Liver (tissue), 9 donors: ENCODE measurements around the gene FGFR4. TPM values are rescaled to one million over a fixed set of nuclear protein-coding genes. Genes with fewer than 3 reads are reported as not detected.

Source experiments
- DNase-seq: peaks from one replicate; pipeline ENCODE4 v3.0.0-alpha.2; 2017; ENCODE audit warnings: low spot score
- H3K27ac ChIP-seq, 2 donors: one replicate each; pipeline ENCODE4 v1.7.0; 2013; ENCODE audit warnings: inconsistent platforms in 2 of 2, low read length in 2 of 2, control low read depth in 1 of 2, low read depth in 1 of 2, mild to moderate bottlenecking in 1 of 2
- H3K27me3 ChIP-seq, 4 donors: one replicate each; pipeline versions ENCODE4 v1.6.1 to v1.7.0; 2013; ENCODE audit warnings: low read length in 3 of 4, inconsistent platforms in 1 of 4, mild to moderate bottlenecking in 1 of 4, moderate library complexity in 1 of 4; ENCODE audit not compliant: control insufficient read depth in 4 of 4, insufficient read depth in 4 of 4
- H3K36me3 ChIP-seq, 4 donors: one replicate each; pipeline versions ENCODE4 v1.6.1 to v1.7.0; 2013; ENCODE audit warnings: low read length in 3 of 4, mild to moderate bottlenecking in 3 of 4, low read depth in 1 of 4, moderate library complexity in 1 of 4; ENCODE audit not compliant: control insufficient read depth in 4 of 4, insufficient read depth in 3 of 4
- H3K4me1 ChIP-seq, 4 donors: one replicate each; pipeline versions ENCODE4 v1.6.1 to v1.7.0; 2013; ENCODE audit warnings: low read length in 3 of 4, mild to moderate bottlenecking in 3 of 4, moderate library complexity in 1 of 4; ENCODE audit not compliant: control insufficient read depth in 4 of 4, insufficient read depth in 4 of 4
- H3K4me3 ChIP-seq, 3 donors: one replicate each; pipeline versions ENCODE4 v1.6.1 to v1.7.0; 2013; ENCODE audit warnings: low read length in 3 of 3, control low read depth in 1 of 3, low read depth in 1 of 3, mild to moderate bottlenecking in 1 of 3
- H3K9ac ChIP-seq, 2 donors: one replicate each; pipeline ENCODE4 v1.7.0; 2013; ENCODE audit warnings: low read length in 2 of 2, mild to moderate bottlenecking in 2 of 2, moderate library complexity in 2 of 2, control low read depth in 1 of 2, low read depth in 1 of 2
- H3K9me3 ChIP-seq, 4 donors: one replicate each; pipeline versions ENCODE4 v1.6.1 to v1.7.0; 2013; ENCODE audit warnings: low read length in 3 of 4; ENCODE audit not compliant: control insufficient read depth in 4 of 4
- EGR1 ChIP-seq, 2 donors: IDR thresholded peaks; 2 replicates each; pipeline ENCODE4 v1.6.1; 2016 to 2018; ENCODE audit warnings: antibody characterized with exemption in 2 of 2, low read depth in 2 of 2
- FOXA1 ChIP-seq: IDR thresholded peaks from 2 replicates; pipeline ENCODE4 v1.6.1; 2016; ENCODE audit warnings: antibody characterized with exemption
- FOXA2 ChIP-seq: IDR thresholded peaks from 2 replicates; pipeline ENCODE4 v1.6.1; 2016; ENCODE audit warnings: antibody characterized with exemption
- GABPA ChIP-seq, 2 donors: IDR thresholded peaks in 1 of 2; conservative IDR thresholded peaks in 1 of 2; 2 replicates each; pipeline ENCODE4 v1.6.1; 2016; ENCODE audit warnings: antibody characterized with exemption in 2 of 2, mild to moderate bottlenecking in 1 of 2, moderate library complexity in 1 of 2
- HNF4A ChIP-seq, 2 donors: conservative IDR thresholded peaks; 2 replicates each; pipeline ENCODE4 v1.6.1; 2016; ENCODE audit warnings: antibody characterized with exemption in 2 of 2, mild to moderate bottlenecking in 2 of 2
- HNF4G ChIP-seq: IDR thresholded peaks from 2 replicates; pipeline ENCODE4 v1.6.1; 2016; ENCODE audit warnings: antibody characterized with exemption
- JUND ChIP-seq, 2 donors: IDR thresholded peaks; 2 replicates each; pipeline ENCODE4 v1.6.1; 2016; ENCODE audit warnings: antibody characterized with exemption in 2 of 2
- NR2F2 ChIP-seq: IDR thresholded peaks from 2 replicates; pipeline ENCODE4 v1.6.1; 2016; ENCODE audit warnings: antibody characterized with exemption
- RAD21 ChIP-seq, 2 donors: IDR thresholded peaks; 2 replicates each; pipeline ENCODE4 v1.6.1; 2016; ENCODE audit warnings: antibody characterized with exemption in 2 of 2, mild to moderate bottlenecking in 2 of 2
- RXRA ChIP-seq, 2 donors: IDR thresholded peaks; 2 replicates each; pipeline ENCODE4 v1.6.1; 2017 to 2018; ENCODE audit warnings: antibody characterized with exemption in 2 of 2, mild to moderate bottlenecking in 1 of 2
- SP1 ChIP-seq: IDR thresholded peaks from 2 replicates; pipeline ENCODE4 v1.6.1; 2018; ENCODE audit warnings: antibody characterized with exemption, mild to moderate bottlenecking
- YY1 ChIP-seq: IDR thresholded peaks from 2 replicates; pipeline ENCODE4 v1.6.1; 2016; ENCODE audit warnings: antibody characterized with exemption, mild to moderate bottlenecking
- WGBS: extraction: QIAGEN DNeasy Blood & Tissue Kit; methylation state at CpG from one replicate; pipeline ENCODE4 v1.1.7; 2013; 5-methylcytosine and 5-hydroxymethylcytosine counted together
- polyA plus RNA-seq, 2 donors: library from polyadenylated mRNA; stranded (reverse) in 1 of 2; unstranded in 1 of 2; fragments of 200-250 nt in 1 of 2; fragments of >200 nt in 1 of 2; fragmentation: Nextera tagmentation in 1 of 2; extraction: Ambion mirVana in 1 of 2; gene quantifications; one replicate each; pipeline versions ENCODE4 v1.2.1 to v1.2.3, GENCODE V29; 2013 to 2015
- total RNA-seq, 2 donors: library from RNA; depleted of rRNA; stranded (reverse); fragments of >200 nt; gene quantifications; one replicate each; pipeline ENCODE4 v1.2.3, GENCODE V29; 2014
- TF ChIP-seq, protein P1 (sequence below): fragments of 150-350 bp; IDR thresholded peaks from 2 replicates; pipeline ENCODE4 v1.5.1; 2017; ENCODE audit warnings: improper control_type of control experiment, low read depth, low read length; ENCODE audit not compliant: missing input control
- TF ChIP-seq, protein P2 (sequence below): IDR thresholded peaks from 2 replicates; pipeline ENCODE4 v1.6.1; 2016; ENCODE audit warnings: antibody characterized with exemption
- TF ChIP-seq, protein P3 (sequence below): IDR thresholded peaks from 2 replicates; pipeline ENCODE4 v1.6.1; 2016; ENCODE audit warnings: antibody characterized with exemption
- TF ChIP-seq, protein P4 (sequence below): IDR thresholded peaks from 2 replicates; pipeline ENCODE4 v1.6.1; 2016; ENCODE audit warnings: antibody characterized with exemption
- TF ChIP-seq, protein P5 (sequence below): IDR thresholded peaks from 2 replicates; pipeline ENCODE4 v1.6.1; 2016; ENCODE audit warnings: antibody characterized with exemption, mild to moderate bottlenecking
- donor health status: healthy.
- donor health status: healthy.
- donor health status: healthy.
- donor health status: healthy.
- donor health status: healthy.

The FGFR4 gene
- total and polyA plus RNA-seq, 4 donors: 42.3 to 72.6 (median 56.3) TPM

DNA sequence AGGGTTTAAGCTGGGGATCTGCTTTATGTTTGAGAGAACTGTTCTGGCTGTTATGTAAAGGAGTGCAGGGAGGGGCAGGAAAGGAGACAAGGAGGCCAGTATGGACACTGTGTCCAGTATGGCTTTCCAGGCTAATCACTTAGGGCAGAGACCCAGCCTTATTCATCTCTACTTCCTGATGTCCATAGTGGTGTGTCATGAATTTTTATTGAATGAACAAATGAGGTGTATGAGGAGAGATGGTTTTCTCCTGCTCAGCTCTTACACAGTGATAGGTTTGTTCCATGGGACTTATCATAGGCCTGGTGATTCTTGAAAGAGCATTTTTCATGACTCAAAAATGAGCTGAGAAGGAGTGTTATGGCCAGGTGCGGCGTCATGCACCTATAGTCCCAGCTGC, 20.5 kb upstream of the FGFR4 start:
- Histone ChIP-seq H3K4me3 (no peak overlapping the region), H3K9me3 (no peaks in the 10 kb centered on the region), H3K9ac (no peak overlapping the region), H3K4me1 (no peaks in the 10 kb centered on the region), H3K27me3 (no peaks in the 10 kb centered on the region), H3K27ac (no peak overlapping the region), H3K36me3 (peaks cover 0 to 16% (median 8%) of the 10 kb centered on the region in 4 donors)
- no peak for DNase-seq
- TF ChIP-seq, protein P1, sequence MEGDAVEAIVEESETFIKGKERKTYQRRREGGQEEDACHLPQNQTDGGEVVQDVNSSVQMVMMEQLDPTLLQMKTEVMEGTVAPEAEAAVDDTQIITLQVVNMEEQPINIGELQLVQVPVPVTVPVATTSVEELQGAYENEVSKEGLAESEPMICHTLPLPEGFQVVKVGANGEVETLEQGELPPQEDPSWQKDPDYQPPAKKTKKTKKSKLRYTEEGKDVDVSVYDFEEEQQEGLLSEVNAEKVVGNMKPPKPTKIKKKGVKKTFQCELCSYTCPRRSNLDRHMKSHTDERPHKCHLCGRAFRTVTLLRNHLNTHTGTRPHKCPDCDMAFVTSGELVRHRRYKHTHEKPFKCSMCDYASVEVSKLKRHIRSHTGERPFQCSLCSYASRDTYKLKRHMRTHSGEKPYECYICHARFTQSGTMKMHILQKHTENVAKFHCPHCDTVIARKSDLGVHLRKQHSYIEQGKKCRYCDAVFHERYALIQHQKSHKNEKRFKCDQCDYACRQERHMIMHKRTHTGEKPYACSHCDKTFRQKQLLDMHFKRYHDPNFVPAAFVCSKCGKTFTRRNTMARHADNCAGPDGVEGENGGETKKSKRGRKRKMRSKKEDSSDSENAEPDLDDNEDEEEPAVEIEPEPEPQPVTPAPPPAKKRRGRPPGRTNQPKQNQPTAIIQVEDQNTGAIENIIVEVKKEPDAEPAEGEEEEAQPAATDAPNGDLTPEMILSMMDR: no peak
- TF ChIP-seq HNF4G: no peak
- TF ChIP-seq GABPA (IDR thresholded peaks at IDR 0.05 in 1 of 2, conservative IDR thresholded peaks at IDR 0.05 in 1 of 2): no peak
- no peak for TF ChIP-seq JUND (IDR thresholded peaks at IDR 0.05)
- TF ChIP-seq, protein P2, sequence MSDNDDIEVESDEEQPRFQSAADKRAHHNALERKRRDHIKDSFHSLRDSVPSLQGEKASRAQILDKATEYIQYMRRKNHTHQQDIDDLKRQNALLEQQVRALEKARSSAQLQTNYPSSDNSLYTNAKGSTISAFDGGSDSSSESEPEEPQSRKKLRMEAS: no peak
- TF ChIP-seq, protein P3, sequence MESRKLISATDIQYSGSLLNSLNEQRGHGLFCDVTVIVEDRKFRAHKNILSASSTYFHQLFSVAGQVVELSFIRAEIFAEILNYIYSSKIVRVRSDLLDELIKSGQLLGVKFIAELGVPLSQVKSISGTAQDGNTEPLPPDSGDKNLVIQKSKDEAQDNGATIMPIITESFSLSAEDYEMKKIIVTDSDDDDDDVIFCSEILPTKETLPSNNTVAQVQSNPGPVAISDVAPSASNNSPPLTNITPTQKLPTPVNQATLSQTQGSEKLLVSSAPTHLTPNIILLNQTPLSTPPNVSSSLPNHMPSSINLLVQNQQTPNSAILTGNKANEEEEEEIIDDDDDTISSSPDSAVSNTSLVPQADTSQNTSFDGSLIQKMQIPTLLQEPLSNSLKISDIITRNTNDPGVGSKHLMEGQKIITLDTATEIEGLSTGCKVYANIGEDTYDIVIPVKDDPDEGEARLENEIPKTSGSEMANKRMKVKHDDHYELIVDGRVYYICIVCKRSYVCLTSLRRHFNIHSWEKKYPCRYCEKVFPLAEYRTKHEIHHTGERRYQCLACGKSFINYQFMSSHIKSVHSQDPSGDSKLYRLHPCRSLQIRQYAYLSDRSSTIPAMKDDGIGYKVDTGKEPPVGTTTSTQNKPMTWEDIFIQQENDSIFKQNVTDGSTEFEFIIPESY: no peak
- no peak for TF ChIP-seq SP1
- TF ChIP-seq HNF4A (conservative IDR thresholded peaks at IDR 0.05): no peak
- TF ChIP-seq EGR1 (IDR thresholded peaks at IDR 0.05; ENCODE audit: low read depth in 2 of 2): no peak
- no peak for TF ChIP-seq RAD21 (IDR thresholded peaks at IDR 0.05)
- 98% methylated on average over 2 of the region's 2 CpGs for WGBS

DNA sequence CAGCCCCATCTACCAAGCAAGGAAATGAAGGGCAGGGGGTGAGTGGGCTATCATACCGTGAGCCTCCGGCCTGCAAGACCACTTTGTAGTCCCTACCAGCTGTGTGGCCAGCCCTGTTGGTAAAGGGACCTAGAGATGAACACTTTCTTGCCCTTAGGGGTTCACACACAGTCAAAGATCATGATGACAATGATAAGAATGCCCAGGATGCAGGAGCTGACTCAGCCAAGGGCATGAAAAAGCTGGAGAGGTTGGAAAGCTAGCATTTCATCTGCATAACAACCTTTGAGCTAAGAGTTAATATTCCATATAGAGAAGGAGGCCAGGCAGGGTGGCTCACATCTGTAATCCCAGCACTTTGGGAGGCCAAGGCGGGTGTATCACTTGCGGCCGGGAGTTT, 19.2 kb upstream of the FGFR4 start:
- no peak for DNase-seq
- Histone ChIP-seq H3K27ac (no peak overlapping the region), H3K9me3 (no peaks in the 10 kb centered on the region), H3K9ac (no peak overlapping the region), H3K27me3 (no peaks in the 10 kb centered on the region), H3K4me3 (no peak overlapping the region), H3K36me3 (peaks cover 0 to 13% (median 6%) of the 10 kb centered on the region in 4 donors), H3K4me1 (peaks cover 0 to 9% (median 5%) of the 10 kb centered on the region in 4 donors)
- TF ChIP-seq, protein P2: no peak
- WGBS: 96% methylated on average over 5 of the region's 5 CpGs

DNA sequence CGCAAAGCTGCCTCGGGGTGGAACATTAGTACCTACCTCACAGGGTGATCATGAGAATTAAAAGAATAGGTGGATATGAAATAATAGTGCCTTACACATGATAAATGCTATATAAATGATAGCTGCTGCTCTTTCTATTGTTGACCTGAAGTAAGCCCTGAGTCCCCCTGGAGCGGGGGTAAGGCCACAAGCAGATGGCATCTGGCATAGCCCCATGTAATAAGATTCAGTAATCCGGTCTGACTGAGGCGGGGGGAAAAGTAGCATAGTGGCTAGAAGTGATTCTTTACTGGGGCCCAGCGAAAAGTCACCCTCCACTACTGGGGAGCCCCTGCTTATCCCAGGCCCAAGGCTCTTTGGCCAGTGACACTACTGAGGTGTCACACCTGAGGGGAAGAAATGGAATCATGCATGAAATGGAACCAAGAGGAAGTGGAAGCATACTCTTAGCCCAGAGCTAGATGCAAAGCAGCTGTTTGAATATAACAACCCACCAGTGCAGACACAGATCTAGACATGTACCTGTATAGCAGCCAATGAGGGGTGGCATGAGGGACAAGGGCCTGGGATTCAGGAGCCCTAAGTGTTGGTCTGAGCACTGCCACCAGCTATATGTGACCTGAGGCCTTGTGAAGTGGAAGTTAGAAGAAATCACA, 16.1 kb upstream of the FGFR4 start:
- H3K9me3 ChIP-seq: no peaks in the 10 kb centered on the region
- H3K4me3 ChIP-seq: no peak overlapping the region
- WGBS: 96% methylated on average over 6 of the region's 6 CpGs
- H3K4me1 ChIP-seq: peaks cover 0 to 18% (median 12%) of the 10 kb centered on the region in 4 donors
- DNase-seq: no peak
- peaks cover 0 to 2% (median 0%) of the 10 kb centered on the region in 4 donors for H3K36me3 ChIP-seq
- H3K27ac ChIP-seq: no peak overlapping the region
- H3K9ac ChIP-seq: no peak overlapping the region
- H3K27me3 ChIP-seq: no peaks in the 10 kb centered on the region
- TF ChIP-seq HNF4G (no peak), SP1 (no peak), NR2F2 (no peak), JUND (IDR thresholded peaks at IDR 0.05) (no peak), RXRA (IDR thresholded peaks at IDR 0.05) (no peak), FOXA2 (no peak), HNF4A (conservative IDR thresholded peaks at IDR 0.05) (no peak), EGR1 (IDR thresholded peaks at IDR 0.05; ENCODE audit: low read depth in 2 of 2) (no peak), YY1 (no peak), FOXA1 (no peak), RAD21 (IDR thresholded peaks at IDR 0.05) (no peak)
- TF ChIP-seq, protein P4, sequence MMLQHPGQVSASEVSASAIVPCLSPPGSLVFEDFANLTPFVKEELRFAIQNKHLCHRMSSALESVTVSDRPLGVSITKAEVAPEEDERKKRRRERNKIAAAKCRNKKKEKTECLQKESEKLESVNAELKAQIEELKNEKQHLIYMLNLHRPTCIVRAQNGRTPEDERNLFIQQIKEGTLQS: no peak
- TF ChIP-seq, protein P5, sequence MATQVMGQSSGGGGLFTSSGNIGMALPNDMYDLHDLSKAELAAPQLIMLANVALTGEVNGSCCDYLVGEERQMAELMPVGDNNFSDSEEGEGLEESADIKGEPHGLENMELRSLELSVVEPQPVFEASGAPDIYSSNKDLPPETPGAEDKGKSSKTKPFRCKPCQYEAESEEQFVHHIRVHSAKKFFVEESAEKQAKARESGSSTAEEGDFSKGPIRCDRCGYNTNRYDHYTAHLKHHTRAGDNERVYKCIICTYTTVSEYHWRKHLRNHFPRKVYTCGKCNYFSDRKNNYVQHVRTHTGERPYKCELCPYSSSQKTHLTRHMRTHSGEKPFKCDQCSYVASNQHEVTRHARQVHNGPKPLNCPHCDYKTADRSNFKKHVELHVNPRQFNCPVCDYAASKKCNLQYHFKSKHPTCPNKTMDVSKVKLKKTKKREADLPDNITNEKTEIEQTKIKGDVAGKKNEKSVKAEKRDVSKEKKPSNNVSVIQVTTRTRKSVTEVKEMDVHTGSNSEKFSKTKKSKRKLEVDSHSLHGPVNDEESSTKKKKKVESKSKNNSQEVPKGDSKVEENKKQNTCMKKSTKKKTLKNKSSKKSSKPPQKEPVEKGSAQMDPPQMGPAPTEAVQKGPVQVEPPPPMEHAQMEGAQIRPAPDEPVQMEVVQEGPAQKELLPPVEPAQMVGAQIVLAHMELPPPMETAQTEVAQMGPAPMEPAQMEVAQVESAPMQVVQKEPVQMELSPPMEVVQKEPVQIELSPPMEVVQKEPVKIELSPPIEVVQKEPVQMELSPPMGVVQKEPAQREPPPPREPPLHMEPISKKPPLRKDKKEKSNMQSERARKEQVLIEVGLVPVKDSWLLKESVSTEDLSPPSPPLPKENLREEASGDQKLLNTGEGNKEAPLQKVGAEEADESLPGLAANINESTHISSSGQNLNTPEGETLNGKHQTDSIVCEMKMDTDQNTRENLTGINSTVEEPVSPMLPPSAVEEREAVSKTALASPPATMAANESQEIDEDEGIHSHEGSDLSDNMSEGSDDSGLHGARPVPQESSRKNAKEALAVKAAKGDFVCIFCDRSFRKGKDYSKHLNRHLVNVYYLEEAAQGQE: no peak
- TF ChIP-seq, protein P2: no peak
